HG02938 (cell line): ENCODE data around the gene ZDHHC19.
"Not testable (repeated sequence)": the region's sequence is repeated elsewhere in the genome, so short reads cannot be mapped to it uniquely, and the experiment has no call there.

Source experiments
- ATAC-seq: cut with Tn5 transposase; IDR thresholded peaks from one replicate; pipeline ENCODE4 v1.9.1; 2021; ENCODE audit warnings: mild to moderate bottlenecking, moderate library complexity; ENCODE audit not compliant: unreplicated experiment

The ZDHHC19 gene

GRCh38 chr3:196225763-196226364 is 14.7 kb upstream of the ZDHHC19 start:
- no peak for ATAC-seq

GRCh38 chr3:196225086-196225485 is 13.9 kb upstream of the ZDHHC19 start:
- ATAC-seq, result no peak

DNA sequence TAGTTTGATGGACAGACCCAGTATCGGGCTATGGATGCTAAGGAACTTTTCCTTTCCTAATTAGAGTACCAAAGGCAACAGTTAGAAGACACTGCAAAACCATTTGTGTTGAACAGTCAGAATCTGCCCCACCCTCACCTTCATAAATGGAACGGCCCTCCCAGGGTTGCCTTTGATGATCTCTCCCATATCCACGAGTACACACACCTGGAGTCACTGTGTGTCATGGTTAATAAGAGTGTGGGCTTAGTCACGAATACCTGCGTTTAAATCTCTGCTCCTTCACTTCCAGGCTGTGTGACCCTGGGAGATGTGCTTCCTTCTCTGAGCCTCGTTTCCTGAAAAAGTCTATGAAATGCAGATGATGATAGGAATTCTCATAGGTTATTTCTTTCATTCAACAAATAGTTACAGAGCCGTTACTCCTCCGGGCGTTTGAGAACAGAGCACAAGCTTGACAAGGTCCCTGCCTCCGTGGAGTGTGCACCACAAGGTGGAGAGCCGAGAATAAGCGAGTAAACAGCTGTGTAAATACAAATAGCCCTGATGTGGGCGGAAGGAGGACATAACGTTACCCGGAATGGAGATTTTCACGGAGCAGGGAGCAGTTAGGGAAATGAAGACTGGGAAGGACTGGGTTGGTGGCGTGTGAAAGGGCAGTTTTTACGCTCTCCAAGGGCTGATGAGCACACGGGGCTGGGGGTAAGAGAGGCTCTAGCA is 11.8 kb upstream of the ZDHHC19 start:
- ATAC-seq, result no peak

GRCh38 chr3:196220991-196221390 is 9.8 kb upstream of the ZDHHC19 start:
- ATAC-seq, result no peak

DNA sequence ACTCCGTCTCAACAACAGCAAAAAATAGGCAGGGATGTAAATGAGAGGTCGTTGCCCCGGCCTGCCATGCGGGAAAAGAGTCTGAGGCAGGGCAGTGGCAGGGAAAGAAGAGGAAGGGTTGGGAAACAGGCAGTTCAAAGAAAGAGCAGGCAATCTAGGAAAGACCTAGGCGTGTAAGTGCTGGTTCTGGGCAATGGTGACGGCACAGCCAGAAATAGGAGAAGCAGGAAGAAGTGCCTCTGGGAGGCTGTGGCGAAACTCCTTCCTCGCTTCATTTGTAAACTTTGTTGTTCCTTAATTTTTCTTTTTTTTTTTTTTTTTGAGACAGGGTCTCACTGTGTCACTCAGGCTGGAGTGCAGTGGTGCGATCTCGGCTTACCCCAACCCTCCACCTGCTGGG is 9.4 kb upstream of the ZDHHC19 start:
- no peak for ATAC-seq

DNA sequence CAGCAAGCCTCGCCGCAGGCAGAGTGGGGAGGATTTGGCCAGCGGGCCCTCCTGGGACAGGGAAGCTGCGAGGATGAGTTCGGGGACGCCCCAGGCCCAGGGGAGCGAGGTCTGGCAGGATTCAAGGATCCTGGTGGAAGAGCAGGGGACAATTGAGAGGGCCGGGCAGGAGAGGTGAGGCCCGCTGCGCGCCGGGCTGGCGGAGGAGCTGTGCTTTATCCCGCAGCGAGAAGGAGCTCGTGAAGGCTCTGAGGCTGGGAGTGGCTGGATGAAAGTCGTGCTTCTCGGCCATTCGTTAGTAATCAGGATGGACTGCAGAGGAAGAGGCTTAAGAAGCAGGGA is 8.7 kb upstream of the ZDHHC19 start:
- ATAC-seq, result no peak

DNA sequence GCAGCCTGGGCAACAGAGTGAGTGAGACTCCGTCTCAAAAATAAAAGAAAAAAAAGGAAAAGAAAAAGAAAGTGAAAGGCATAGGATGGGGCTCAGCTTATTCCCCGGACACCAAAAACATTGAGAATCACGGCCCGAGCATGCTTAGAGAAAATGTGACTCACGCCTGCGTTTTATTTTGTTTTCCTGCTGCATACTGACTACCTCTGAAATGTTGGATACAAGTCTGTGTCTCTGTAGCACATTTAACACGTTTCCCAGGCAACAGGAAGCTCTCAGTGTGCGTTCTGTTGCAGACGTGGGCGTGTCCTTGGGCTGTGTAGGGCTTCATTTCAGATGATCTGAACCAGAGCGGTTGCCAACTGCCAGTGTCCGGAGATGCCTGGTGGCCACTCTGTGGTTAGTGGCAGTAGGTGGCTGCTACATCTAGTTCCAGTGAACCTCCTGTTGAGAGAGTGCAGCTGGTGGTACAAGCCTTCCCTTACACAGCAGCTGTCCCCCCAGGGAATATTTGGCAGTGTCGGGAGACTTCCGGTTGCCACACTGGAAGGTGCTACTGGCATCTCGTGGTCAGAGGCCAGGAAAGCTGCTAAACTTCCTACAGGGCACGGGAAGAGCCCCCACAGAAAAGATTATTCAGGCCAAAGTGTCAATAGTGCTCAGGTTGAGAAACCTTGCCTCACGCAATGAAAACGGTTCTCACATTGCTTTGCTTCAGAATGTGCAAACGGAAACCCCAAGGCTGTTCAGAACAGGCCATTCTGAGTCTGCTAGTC is 8.2 kb upstream of the ZDHHC19 start:
- peak; percentile 82 for ATAC-seq

GRCh38 chr3:196218155-196218712 is 7.0 kb upstream of the ZDHHC19 start:
- ATAC-seq, result no peak

- ATAC-seq, result no peak
Observed at GRCh38 chr3:196217307-196218154, 6.3 kb upstream of the ZDHHC19 start.

GRCh38 chr3:196216681-196217211 is 5.5 kb upstream of the ZDHHC19 start:
- no peak for ATAC-seq

DNA sequence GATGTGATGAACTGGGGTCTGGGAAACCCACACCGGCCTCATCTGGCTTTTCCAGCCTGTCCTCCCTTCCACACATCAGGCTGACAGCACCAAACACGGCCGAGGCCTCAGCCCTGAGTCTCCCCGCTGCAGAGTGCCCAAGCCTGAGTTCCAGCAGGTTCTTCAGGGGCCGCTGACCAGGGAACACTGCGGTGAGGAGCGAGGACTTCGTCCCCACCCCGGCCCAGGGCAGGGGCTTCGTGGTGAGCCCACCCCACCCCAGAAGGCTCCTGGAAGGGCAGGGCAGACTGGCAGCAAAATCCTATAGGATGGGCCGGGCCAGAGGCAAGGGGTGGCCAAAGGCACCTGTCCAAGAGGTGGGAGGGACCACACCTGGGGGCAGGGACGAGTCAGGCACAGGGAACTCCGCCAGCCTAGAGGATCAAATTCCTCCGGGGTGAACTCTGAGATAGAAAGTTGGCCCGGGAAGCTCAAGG is 4.9 kb upstream of the ZDHHC19 start, which contains the start of gene SLC51A:
Gene SLC51A (plus strand): TSS at position 446 of the 476 bp plus-strand sequence. CDS start 179 bp downstream, outside the sequence.
- no peak for ATAC-seq

DNA sequence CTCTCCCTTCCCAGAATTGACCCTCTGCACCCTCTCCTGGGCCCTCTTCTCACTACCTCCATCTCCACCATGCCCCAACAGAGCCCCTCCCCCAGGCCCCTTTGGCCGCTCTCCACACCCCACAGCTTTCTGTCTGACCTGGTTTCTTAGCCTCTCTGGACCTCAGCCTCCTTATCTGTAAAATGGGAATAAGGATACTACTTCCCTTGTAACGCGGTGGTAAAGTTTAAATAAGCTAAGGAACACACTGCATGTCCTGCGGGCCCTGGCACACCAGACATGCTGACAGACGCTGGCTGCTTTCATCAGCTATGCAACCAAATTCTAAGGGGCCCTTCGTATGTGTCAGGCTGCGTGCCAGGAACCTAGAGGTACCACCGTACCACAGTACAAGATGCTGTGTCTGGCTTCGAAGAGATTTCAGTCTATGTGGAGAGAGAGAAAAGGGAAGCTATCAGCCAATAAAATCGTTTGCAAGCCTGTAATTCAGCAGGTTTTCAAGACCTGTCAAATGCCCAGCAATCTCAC is 4.4 kb upstream of the ZDHHC19 start:
- ATAC-seq, result no peak

DNA sequence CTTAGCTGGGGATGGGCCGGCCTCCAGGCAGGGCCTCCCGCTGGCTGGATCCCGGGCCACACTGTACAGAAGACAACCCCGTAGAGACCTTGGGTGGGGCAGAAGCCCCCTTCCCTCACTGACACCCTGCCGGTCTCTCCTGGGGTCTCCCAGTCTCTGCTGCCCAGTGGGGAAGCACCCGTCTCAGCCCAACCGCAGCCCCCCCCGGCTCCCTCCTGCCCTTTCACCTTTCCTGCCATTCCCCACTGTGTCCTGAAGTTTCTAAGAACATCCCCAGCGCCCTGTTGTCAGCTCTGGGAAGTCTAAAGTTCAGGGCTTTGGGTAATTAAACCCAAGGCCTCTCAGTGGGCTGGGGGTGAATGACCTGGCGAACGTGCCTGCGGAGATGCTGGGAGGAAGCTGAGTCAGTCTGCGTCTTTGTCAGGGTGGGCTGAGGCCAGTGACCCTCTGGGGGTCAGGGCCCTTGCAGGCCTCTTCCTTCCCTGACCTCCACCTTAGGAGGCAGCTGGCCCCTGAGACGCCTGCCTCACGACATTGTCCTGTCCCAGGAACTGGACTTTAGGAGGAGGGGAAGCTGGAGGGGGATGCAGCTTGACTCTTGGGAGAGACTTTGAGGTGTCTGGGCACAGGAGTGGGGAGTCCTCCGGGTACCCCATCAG is 3.7 kb upstream of the ZDHHC19 start:
- no peak for ATAC-seq

DNA sequence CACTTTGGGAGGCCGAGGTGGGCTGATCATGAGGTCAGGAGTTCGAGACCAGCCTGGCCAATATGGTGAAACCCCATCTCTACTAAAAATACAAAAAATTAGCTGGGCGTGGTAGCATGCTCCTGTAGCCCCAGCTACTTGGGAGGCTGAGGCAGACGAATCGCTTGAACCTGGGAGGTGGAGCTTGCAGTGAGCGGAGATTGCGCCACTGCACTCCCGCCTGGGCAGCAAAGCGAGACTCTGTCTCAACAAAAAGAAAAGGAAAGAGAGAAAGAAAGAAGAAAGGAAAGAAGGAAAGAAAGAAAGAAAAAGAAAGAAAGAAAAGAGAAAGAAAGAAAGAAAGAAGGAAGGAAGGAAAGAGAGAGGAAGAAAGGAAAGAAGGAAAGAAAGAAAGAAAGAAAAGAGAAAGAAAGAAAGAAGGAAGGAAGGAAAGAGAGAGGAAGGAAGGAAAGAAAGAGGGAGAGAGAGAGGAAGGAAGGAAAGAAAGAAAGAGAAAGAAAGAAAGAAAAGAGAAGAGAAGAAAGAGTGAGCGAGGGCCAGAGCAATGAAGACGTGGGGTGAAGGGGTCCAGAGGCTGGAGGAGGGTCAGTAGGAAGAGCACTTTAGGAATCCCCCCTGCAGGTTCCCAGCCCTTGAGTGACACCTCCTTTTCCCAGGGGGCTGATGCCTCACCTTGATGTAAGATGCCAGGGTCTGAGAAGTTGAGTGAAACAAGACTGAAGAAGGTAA is 1.1 kb downstream of the ZDHHC19 start:
- ATAC-seq, result not testable (repeated sequence)

DNA sequence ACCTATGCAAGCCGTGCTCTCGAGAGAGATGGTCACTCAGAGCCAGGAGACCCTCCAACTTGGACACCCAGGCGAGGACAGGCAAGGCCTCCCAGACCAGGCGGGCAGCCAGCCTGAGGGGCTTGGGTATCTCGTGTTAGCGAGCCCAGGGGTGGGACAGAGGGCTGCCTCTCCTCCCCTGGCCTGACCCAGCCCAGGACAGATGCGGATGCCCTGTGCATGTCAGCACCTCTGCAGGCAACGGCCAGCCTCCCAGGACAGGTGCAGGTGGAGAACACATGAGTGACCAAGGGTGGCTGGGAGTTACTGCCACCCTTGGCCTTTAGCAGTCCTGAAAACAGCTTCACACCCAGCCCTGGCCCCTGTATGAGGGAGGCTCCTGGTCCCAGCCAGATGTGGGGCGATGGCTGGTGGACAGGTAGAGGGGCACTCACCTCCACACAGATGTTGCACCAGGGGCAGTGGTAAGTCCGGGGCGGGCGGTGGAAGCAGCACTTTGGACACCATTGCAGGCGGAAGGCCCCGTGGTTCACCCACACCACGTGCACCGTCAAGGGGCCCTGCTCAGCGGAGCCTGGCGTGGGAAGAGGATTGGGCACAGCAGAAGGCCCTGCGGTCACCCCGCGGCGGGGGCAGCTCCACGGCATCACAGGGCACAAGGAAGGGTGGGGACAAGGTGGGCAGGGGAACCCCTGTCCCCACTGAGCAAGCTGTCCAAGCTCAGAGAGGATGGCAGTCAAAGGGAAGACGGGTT is 2.1 kb downstream of the ZDHHC19 start:
- no peak for ATAC-seq

- no peak for ATAC-seq
Observed at GRCh38 chr3:196207833-196208607, 3.2 kb downstream of the ZDHHC19 start.

- no peak for ATAC-seq
Observed at GRCh38 chr3:196207159-196207832, 3.9 kb downstream of the ZDHHC19 start.
